Activated CD4-positive, alpha-beta T cell treated with anti-CD3 and anti-CD28 coated beads for 48 hours (primary cell): ENCODE data around the gene EPO.
"Not testable (repeated sequence)": the region's sequence is repeated elsewhere in the genome, so short reads cannot be mapped to it uniquely, and the experiment has no call there.

ENCODE experiments used
- DNase-seq: peaks from one replicate; pipeline ENCODE4 v3.0.0-alpha.2; 2020

The EPO gene

GRCh38 chr7:100683659-100684533 is 36.4 kb upstream of the EPO start:
- no peak for DNase-seq

DNA sequence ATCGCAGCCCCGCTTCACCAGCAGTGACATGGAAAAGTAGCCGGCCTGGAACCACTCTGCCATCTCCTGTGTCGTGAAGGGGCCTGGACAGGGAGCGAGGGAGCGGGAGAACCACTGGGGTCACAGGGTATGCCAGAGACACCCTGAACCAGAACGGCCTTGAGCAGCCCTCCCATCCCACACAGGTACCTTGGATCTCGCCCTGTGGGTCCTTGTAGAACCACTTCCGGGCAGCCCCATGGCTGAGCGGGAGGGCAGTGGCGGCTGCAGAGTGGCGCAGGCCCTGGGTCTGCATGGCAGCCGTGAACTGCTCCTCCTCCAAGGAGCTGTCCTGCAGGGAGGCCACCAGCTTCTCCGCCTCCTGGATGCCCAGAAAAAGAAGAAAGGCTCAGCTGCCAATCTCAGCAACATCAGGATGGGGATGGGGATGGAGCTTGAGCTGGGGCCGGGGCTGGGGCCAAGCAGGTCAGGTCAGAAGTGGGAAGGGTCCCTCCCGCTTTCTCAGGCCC is 35.7 kb upstream of the EPO start:
- DNase-seq: no peak

- no peak for DNase-seq
Measured at GRCh38 chr7:100685049-100685605, 35.1 kb upstream of the EPO start.

DNA sequence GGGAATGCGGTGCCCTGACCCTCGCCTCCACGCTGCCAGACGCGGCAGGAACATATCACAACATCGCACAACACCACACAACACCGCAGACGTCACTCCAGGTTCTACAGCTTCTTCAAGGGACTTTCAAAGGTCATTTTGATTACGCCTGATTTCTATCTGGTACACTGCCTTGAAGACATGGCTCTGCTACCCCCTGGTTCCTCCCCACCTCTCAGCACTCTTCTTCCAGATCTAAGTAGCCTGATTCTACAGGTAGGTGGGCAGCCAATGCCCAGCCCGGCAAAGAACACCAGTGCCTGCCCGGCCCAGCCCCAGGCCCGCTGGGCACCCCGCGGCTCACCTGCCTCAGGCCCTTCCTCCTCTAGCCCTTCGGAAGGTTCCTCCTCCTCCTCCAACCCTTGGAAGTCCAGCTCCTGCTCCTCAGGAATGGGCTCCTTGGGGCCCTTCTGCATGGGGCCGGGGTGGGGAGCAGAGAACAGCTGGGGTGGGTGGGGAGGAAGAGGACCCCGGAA is 34.6 kb upstream of the EPO start:
- no peak for DNase-seq

DNA sequence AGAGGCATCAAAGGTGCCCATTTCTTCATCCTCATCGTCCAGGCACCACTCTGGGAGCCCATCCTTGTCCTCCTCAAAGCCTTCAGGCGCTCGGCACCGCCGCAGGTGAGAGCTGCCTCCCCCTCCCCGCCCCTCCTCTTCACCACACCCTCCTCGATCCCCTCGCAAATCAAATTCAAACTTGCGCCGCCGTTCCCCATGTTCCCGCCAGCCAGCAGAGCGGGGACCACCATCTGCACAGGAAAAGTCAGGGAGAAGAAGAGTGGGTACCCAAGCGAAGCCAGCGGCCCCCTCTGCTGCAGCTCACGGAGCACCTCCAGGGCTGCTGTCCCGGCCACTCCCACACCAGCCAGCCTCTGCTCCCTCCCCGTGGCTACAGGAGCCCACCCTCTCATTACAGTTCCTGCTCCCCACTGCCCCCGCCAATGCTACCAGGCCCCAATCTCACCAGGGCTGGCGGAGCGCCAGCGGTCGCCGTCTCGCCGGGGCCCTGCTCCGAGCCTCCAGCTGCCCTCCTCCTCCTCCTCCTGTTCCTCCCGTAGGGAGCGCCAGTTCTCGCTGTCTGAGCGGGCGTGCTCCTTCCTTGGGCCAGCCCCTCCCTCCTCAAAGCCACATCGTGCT is 34.0 kb upstream of the EPO start:
- DNase-seq: no peak

- DNase-seq: no peak
Measured at GRCh38 chr7:100686822-100687211, 33.5 kb upstream of the EPO start.

- no peak for DNase-seq
Measured at GRCh38 chr7:100687261-100687660, 33.0 kb upstream of the EPO start.

- no peak for DNase-seq
Measured at GRCh38 chr7:100687751-100688300, 32.4 kb upstream of the EPO start.

DNA sequence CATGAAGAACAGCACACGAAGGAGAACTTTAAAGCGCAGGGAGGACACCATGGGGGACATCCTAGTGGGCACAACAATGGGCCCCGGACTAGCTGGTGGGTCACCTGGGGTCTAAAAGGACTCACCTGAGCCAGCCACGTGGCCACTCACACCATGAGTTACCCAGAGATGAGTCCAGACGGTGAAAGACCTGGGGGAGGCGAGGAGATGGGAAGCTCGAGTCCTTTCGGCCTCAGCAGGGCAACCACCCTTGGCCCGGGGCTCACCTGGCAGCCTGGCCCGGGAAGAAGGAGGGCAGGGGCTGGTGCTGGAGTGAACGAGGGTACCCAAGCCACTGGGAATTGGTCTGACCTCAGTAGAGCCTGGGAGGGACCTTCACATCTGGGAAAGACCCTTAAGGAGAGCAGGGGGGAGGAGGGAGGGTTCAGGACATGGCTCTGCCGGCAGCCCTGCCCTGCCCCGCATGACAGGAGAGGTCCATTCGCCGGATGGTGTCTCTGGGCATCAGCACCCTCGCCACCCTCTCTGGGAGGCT is 31.9 kb upstream of the EPO start:
- DNase-seq: no peak

DNA sequence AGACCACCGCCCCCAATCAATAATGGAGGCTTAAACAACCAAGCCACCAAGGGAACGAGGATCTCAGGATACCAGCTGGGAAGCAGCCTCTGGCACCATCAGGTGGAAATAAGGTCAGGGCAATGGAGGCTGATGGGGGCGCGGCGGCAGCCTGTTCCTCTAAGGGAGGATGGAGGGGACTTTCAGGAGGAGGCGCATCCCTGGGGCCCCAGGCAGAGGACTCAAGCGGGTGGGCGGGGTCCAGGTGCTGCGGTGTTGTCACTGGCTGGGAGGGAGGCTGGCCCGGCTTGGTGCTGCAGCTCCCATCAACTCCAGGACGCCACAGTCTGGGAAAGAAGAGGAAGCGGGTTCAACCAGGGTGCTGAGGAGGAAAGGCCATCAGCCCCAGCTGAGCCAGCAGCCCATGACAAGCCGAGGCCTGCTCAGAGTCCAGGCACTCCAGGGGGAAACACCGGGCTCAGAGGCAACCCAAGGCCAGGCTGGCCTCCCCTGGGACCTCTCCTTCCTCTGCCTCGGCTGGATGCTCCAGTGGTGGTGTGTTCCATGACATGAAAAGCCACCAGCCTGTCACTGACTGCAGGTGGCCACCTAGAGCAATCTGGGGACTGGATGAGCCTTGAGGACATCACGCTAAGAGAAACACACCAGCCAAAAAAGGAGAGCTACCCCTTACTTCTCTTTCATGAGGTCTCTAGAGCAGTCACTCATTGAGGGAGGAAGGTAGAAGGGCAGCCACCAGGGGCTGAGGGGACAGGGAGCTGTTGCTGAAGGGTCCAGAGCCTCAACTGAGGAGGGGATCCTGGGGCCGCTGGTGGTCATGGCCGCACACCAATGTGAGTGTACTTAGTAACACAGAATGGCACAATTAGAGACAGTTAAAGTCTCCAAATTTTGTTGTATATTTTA is 30.8 kb upstream of the EPO start:
- DNase-seq: no peak

GRCh38 chr7:100691676-100692577 is 28.3 kb upstream of the EPO start:
- DNase-seq: peak; percentile 91

- DNase-seq: no peak
Measured at GRCh38 chr7:100692578-100692961, 27.7 kb upstream of the EPO start.

- no peak for DNase-seq
Measured at GRCh38 chr7:100693312-100694097, 26.8 kb upstream of the EPO start.

DNA sequence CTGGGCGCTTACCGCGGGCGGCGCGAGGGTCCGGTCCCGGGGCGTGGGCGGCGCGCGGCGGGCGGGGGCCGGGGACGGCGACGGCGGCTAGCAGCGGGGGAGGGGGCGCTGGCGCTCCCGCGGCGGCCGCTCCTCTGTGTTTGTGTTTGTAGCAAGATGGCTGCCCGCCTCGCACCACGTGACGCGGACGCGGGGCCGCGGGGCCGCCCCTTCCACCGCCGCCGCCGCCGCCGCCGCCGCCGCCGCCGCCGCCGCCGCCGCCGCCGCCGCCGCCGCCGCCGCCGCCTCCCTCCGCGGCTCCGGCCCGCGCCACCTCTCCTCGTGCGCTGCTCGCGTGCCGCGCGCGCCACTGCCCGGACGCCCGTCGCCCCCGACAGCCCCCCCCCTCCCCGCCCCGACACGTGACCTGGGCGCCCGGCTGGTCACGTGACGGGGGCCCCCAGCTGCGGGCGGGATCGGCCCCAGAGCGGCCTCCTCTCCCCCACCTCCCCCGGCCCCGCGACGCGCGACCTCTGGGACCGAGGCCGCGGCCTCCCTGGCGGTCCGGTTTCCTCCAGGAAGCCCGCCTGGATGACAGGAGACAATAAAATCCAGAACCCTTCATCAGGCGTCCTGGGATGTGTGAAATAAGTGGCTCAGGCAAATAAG is 26.0 kb upstream of the EPO start, which contains the start of gene GIGYF1:
Gene GIGYF1, minus strand, starts transcription at position 153 of the 648 bp plus-strand sequence. CDS start 6,012 bp downstream, outside the sequence.
- DNase-seq: peak; percentile 82

- DNase-seq: no peak
Measured at GRCh38 chr7:100696123-100696521, 24.1 kb upstream of the EPO start.

DNA sequence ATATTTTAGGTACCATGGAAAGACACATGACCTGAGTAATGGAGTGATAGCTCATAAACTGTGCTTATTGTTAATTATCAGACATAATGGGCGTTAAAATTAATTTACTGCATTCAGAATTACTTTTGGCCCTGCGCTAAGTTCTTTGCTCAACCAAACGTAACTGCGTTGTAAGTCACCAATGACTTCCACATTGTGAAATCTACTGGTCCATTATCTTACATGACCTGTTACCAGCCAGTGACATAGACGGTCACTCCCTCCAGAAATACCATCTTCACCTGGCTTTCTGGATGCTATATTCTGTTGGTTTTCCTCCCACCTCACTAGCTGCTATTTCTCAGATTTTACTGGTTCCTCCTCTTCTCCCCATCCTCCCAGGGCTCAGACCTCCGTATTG is 21.2 kb upstream of the EPO start:
- DNase-seq: no peak

GRCh38 chr7:100701089-100701488 is 19.2 kb upstream of the EPO start:
- not testable (repeated sequence) for DNase-seq

DNA sequence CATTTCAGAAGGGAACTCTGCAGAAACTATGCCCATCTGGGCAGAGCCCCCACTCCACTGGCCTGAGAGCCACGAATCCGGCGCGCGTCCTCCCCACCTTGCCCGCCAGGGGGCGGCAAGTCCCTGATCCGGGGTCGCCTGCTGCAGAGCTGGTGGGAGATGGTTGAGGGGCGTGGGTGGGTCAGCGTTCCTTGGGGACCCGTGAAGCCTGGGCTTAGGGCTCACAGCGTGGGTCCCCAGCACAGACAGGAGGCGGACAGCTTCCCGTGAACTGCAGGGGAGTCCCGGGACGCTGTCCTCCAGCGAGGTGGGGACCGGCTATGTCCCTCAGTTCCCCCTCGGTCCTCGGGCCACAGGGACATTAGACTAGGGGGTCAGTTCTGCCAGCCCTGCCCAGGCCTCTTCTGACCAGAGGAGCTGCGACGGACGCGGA is 14.9 kb upstream of the EPO start:
- peak; percentile 89 for DNase-seq
